RPMI7951 (cell line): ENCODE results near the gene AZI2. TPM values are rescaled to one million over a fixed set of nuclear protein-coding genes. Genes with fewer than 3 reads are reported as not detected.

Experiments used
- DNase-seq: peaks from one replicate; pipeline ENCODE4 v3.0.0-alpha.2; 2012; ENCODE audit warnings: low read depth
- total RNA-seq: library from RNA; depleted of rRNA; stranded (reverse); fragments of >200 nt; shearing (Covaris generic); gene quantifications from 2 replicates; pipeline ENCODE4 v1.2.3, GENCODE V29; 2014; rRNA removed

AZI2 gene
- total RNA-seq, 1 experiment from 2014 or later = 55.5 TPM

- DNase-seq = no peak
Observed at GRCh38 chr3:28301688-28302087, 46.9 kb downstream of the AZI2 start.

- DNase-seq = no peak
Observed at GRCh38 chr3:28300345-28300962, 48.2 kb downstream of the AZI2 start.

GRCh38 chr3:28299705-28300104 is 48.9 kb downstream of the AZI2 start:
- no peak for DNase-seq

- no peak for DNase-seq
Observed at GRCh38 chr3:28295898-28296490, 52.6 kb downstream of the AZI2 start.

GRCh38 chr3:28294667-28295413 is 53.8 kb downstream of the AZI2 start:
- DNase-seq = no peak

- DNase-seq = no peak
Observed at GRCh38 chr3:28292622-28293021, 56.0 kb downstream of the AZI2 start.

GRCh38 chr3:28291577-28291976 is 57.0 kb downstream of the AZI2 start:
- no peak for DNase-seq

GRCh38 chr3:28290863-28291300 is 57.7 kb downstream of the AZI2 start:
- no peak for DNase-seq

- no peak for DNase-seq
Observed at GRCh38 chr3:28287046-28287445, 61.6 kb downstream of the AZI2 start.

GRCh38 chr3:28286595-28286994 is 62.0 kb downstream of the AZI2 start:
- peak; percentile 44 for DNase-seq

- no peak for DNase-seq
Observed at GRCh38 chr3:28280781-28281180, 67.8 kb downstream of the AZI2 start.

- DNase-seq = no peak
Observed at GRCh38 chr3:28279770-28280169, 68.9 kb downstream of the AZI2 start.

- no peak for DNase-seq
Observed at GRCh38 chr3:28278918-28279317, 69.7 kb downstream of the AZI2 start.

- no peak for DNase-seq
Observed at GRCh38 chr3:28273837-28274236, 74.8 kb downstream of the AZI2 start.

Other genes starting within 250 kb of the AZI2 start
- gene CMC1, start 107.2 kb downstream of the AZI2 start, total RNA-seq = 31.6 and 37.5 TPM in 2 replicates
- gene ZCWPW2, start 103 bp downstream of the AZI2 start, total RNA-seq = 0.20 and 0.36 TPM in 2 replicates